A204.1 (cell line): ENCODE measurements around the gene TECPR2.
"Not testable (repeated sequence)": the region's sequence is repeated elsewhere in the genome, so short reads cannot be mapped to it uniquely, and the experiment has no call there.

Experiments
- FAIRE-seq: peaks from 2 replicates; lab custom pipeline; 2012; peaks lifted over from hg19 to GRCh38; lab: Jason Lieb, UNC

Gene TECPR2

GRCh38 chr14:102532204-102532658 is 169.5 kb downstream of the TECPR2 start:
- FAIRE-seq: no peak

- no peak for FAIRE-seq
These were observed 175.3 kb downstream of the TECPR2 start for GRCh38 chr14:102537981-102538601.

- no peak for FAIRE-seq
These were observed 176.1 kb downstream of the TECPR2 start for GRCh38 chr14:102538602-102539543.

- FAIRE-seq: no peak
These were observed 177.0 kb downstream of the TECPR2 start for GRCh38 chr14:102539544-102540314.

GRCh38 chr14:102540315-102541028 is 177.7 kb downstream of the TECPR2 start:
- FAIRE-seq: no peak

GRCh38 chr14:102541029-102541491 is 178.3 kb downstream of the TECPR2 start:
- FAIRE-seq: not testable (repeated sequence)

GRCh38 chr14:102541771-102542170 is 179.0 kb downstream of the TECPR2 start:
- FAIRE-seq: no peak

GRCh38 chr14:102544046-102544746 is 181.5 kb downstream of the TECPR2 start:
- FAIRE-seq: no peak

- FAIRE-seq: no peak
These were observed 182.2 kb downstream of the TECPR2 start for GRCh38 chr14:102544747-102545460.

GRCh38 chr14:102545461-102546265 is 182.9 kb downstream of the TECPR2 start:
- no peak for FAIRE-seq

GRCh38 chr14:102548616-102549240 is 186.0 kb downstream of the TECPR2 start:
- no peak for FAIRE-seq

- not testable (repeated sequence) for FAIRE-seq
These were observed 188.2 kb downstream of the TECPR2 start for GRCh38 chr14:102550927-102551401.
